CD14-positive monocyte (primary cell): ENCODE data around the gene SKA1. TPM values are rescaled to one million over a fixed set of nuclear protein-coding genes. Genes with fewer than 3 reads are reported as not detected.

ENCODE experiments used
- DNase-seq, 3 donors: peaks; one replicate each; pipeline ENCODE4 v3.0.0-alpha.2; 2011 to 2022
- H2AFZ ChIP-seq: 2 replicates; pipeline ENCODE4 v1.6.0; 2012; ENCODE audit warnings: mild to moderate bottlenecking, low read depth, low read length, inconsistent platforms; ENCODE audit not compliant: insufficient read depth, poor library complexity, severe bottlenecking
- H3K27ac ChIP-seq, 2 donors: 1 replicate in 1 of 2; 2 replicates in 1 of 2; pipeline ENCODE4 v1.5.1; 2012 to 2013; ENCODE audit warnings: low read length in 2 of 2, control low read depth in 1 of 2, inconsistent platforms in 1 of 2, low read depth in 1 of 2, mild to moderate bottlenecking in 1 of 2
- H3K27me3 ChIP-seq, 2 donors: one replicate each; pipeline versions ENCODE4 v1.6.0 to v1.6.1; 2011 to 2013; ENCODE audit warnings: low read length in 2 of 2; ENCODE audit not compliant: control insufficient read depth in 2 of 2, insufficient read depth in 2 of 2
- H3K36me3 ChIP-seq, 2 donors: replicated peaks in 1 of 2; 1 replicate in 1 of 2; 2 replicates in 1 of 2; pipeline versions ENCODE4 v1.5.1 to v1.6.1; 2012 to 2013; ENCODE audit warnings: low read length in 2 of 2, control low read depth in 1 of 2, inconsistent platforms in 1 of 2, mild to moderate bottlenecking in 1 of 2; ENCODE audit not compliant: insufficient read depth in 2 of 2, control insufficient read depth in 1 of 2
- H3K4me1 ChIP-seq, 2 donors: 1 replicate in 1 of 2; 2 replicates in 1 of 2; pipeline versions ENCODE4 v1.5.1 to v1.6.1; 2012 to 2013; ENCODE audit warnings: low read length in 2 of 2, control low read depth in 1 of 2, inconsistent platforms in 1 of 2, mild to moderate bottlenecking in 1 of 2, moderate library complexity in 1 of 2; ENCODE audit not compliant: insufficient read depth in 2 of 2, control insufficient read depth in 1 of 2
- H3K4me2 ChIP-seq: replicated peaks from 2 replicates; pipeline ENCODE3; 2012; ENCODE audit warnings: low read length, moderate library complexity, mild to moderate bottlenecking; ENCODE audit not compliant: poor library complexity, severe bottlenecking; ENCODE audit errors: extremely low read depth
- H3K4me3 ChIP-seq, 3 experiments: fragments of 200-600 bp in 1 of 3; sonication (generic) in 1 of 3; replicated peaks in 1 of 3; 1 replicate in 2 of 3; 2 replicates in 1 of 3; pipeline ENCODE4 v1.5.1; 2011 to 2013; ENCODE audit warnings: low read length in 3 of 3, mild to moderate bottlenecking in 3 of 3, control low read depth in 2 of 3, low read depth in 2 of 3, inconsistent platforms in 1 of 3, moderate library complexity in 1 of 3
- H3K79me2 ChIP-seq: 2 replicates; pipeline ENCODE4 v1.6.0; 2012; ENCODE audit warnings: mild to moderate bottlenecking, control low read depth, inconsistent platforms, low read length, moderate library complexity; ENCODE audit not compliant: insufficient read depth
- H3K9ac ChIP-seq: 2 replicates; pipeline ENCODE4 v1.6.0; 2017; ENCODE audit warnings: low read length, mild to moderate bottlenecking; ENCODE audit not compliant: insufficient read depth, poor library complexity, severe bottlenecking
- H3K9me3 ChIP-seq, 2 donors: replicated peaks in 1 of 2; 1 replicate in 1 of 2; 2 replicates in 1 of 2; pipeline versions ENCODE4 v1.5.1 to v1.6.1; 2012 to 2013; ENCODE audit warnings: low read length in 2 of 2, control low read depth in 1 of 2; ENCODE audit not compliant: control insufficient read depth in 1 of 2, insufficient read depth in 1 of 2
- H4K20me1 ChIP-seq: 2 replicates; pipeline ENCODE4 v1.6.0; 2012; ENCODE audit warnings: mild to moderate bottlenecking, low read length, control low read depth, moderate library complexity; ENCODE audit not compliant: insufficient read depth
- H3K27ac Mint-ChIP-seq, 7 donors: one replicate each; pipeline ENCODE4 v1.8.0; 2020; ENCODE audit warnings: mild to moderate bottlenecking in 7 of 7, mixed read lengths in 7 of 7, moderate library complexity in 6 of 7, inconsistent platforms in 2 of 7
- H3K27me3 Mint-ChIP-seq, 3 donors: one replicate each; pipeline ENCODE4 v1.8.0; 2021 to 2022; ENCODE audit warnings: low read depth in 3 of 3, mild to moderate bottlenecking in 3 of 3, mixed read lengths in 3 of 3, moderate library complexity in 3 of 3, inconsistent platforms in 1 of 3
- H3K36me3 Mint-ChIP-seq, 2 donors: one replicate each; pipeline ENCODE4 v1.8.0; 2020; ENCODE audit warnings: mixed read lengths in 2 of 2, inconsistent platforms in 1 of 2, mild to moderate bottlenecking in 1 of 2
- H3K4me1 Mint-ChIP-seq: one replicate; pipeline ENCODE4 v1.8.0; 2020; ENCODE audit warnings: mild to moderate bottlenecking, mixed read lengths
- H3K4me3 Mint-ChIP-seq, 2 donors: one replicate each; pipeline ENCODE4 v1.8.0; 2020; ENCODE audit warnings: mild to moderate bottlenecking in 2 of 2, mixed read lengths in 2 of 2, moderate library complexity in 1 of 2
- H3K9me3 Mint-ChIP-seq, 7 donors: one replicate each; pipeline ENCODE4 v1.8.0; 2020 to 2022; ENCODE audit warnings: mixed read lengths in 7 of 7, mild to moderate bottlenecking in 6 of 7, moderate library complexity in 6 of 7, inconsistent platforms in 2 of 7
- WGBS: methylation state at CpG from one replicate; pipeline ENCODE4 v1.1.5; 2013; ENCODE audit warnings: missing lambda C conversion rate; ENCODE audit not compliant: insufficient coverage; 5-methylcytosine and 5-hydroxymethylcytosine counted together
- intact Hi-C, 2 donors: fragments of 100-400 bp; cut with micrococcal nuclease; formaldehyde crosslinking; loops; one replicate each; pipeline versions ENCODE4 v1.15.0 to v1.15.1; 2023
- polyA plus RNA-seq, 3 donors: library from polyadenylated mRNA; depleted of rRNA in 1 of 3; unstranded in 2 of 3; stranded (reverse) in 1 of 3; fragments of 300-500 nt in 2 of 3; fragments of >200 nt in 1 of 3; fragmentation: Illumina TruSeq in 2 of 3; gene quantifications; 1 replicate in 2 of 3; 2 replicates in 1 of 3; pipeline ENCODE4 v1.2.3, GENCODE V29; 2012 to 2021
- TF ChIP-seq, protein P1 (sequence below): fragments of 200-600 bp; IDR thresholded peaks from one replicate; pipeline ENCODE4 v1.8.0; 2022; ENCODE audit warnings: antibody characterized with exemption, mild to moderate bottlenecking

Gene SKA1
- polyA plus RNA-seq, 3 donors: 0.17 TPM; not detected in 2

DNA sequence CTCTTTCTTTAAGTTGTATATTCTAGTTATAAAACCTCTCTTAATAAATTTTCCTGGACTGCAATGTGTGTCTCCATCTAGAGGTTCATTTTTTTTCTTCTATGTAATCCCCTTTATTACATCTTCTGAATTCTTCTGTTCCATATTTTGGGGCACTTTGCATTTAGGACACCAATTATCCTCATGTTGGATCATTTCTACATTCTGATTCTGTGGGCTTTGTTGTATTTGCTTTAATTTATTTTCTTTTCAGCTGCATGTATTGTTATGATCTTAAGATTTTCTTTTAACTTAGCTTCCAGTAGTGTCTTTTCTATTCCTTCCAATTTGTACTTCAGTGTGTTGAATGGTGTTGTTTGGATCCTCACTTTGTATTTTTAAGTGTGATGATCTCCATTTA, 5.2 kb upstream of the SKA1 start:
- H3K27ac ChIP-seq: no peak overlapping the region
- intact Hi-C loops: loop anchor here in 1 of 2 donors (10.0 kb wide), 1 partner anchor 885 kb away; the partner anchor contains the start of gene C18orf32
- Mint-ChIP-seq H3K27me3 (peaks cover 3 to 11% (median 6%) of the 10 kb centered on the region in 3 donors), H3K4me3 (no peak overlapping the region), H3K4me1 (peaks cover 5% of the 10 kb centered on the region), H3K36me3 (no peaks in the 10 kb centered on the region), H3K27ac (no peak overlapping the region), H3K9me3 (peaks cover 20 to 46% (median 33%) of the 10 kb centered on the region in 7 donors)
- no peak overlapping the region for H2AFZ ChIP-seq
- H3K4me2 ChIP-seq: no peak overlapping the region
- peaks cover 0 to 4% of the 10 kb centered on the region in 2 donors for H3K27me3 ChIP-seq
- no peak for DNase-seq
- H3K9ac ChIP-seq: no peak overlapping the region
- H3K4me1 ChIP-seq: peaks cover 5 to 7% of the 10 kb centered on the region in 2 donors
- no peaks in the 10 kb centered on the region for H4K20me1 ChIP-seq
- TF ChIP-seq, protein P1, sequence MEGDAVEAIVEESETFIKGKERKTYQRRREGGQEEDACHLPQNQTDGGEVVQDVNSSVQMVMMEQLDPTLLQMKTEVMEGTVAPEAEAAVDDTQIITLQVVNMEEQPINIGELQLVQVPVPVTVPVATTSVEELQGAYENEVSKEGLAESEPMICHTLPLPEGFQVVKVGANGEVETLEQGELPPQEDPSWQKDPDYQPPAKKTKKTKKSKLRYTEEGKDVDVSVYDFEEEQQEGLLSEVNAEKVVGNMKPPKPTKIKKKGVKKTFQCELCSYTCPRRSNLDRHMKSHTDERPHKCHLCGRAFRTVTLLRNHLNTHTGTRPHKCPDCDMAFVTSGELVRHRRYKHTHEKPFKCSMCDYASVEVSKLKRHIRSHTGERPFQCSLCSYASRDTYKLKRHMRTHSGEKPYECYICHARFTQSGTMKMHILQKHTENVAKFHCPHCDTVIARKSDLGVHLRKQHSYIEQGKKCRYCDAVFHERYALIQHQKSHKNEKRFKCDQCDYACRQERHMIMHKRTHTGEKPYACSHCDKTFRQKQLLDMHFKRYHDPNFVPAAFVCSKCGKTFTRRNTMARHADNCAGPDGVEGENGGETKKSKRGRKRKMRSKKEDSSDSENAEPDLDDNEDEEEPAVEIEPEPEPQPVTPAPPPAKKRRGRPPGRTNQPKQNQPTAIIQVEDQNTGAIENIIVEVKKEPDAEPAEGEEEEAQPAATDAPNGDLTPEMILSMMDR: no peak
- H3K4me3 ChIP-seq: no peak overlapping the region
- no peaks in the 10 kb centered on the region for H3K79me2 ChIP-seq
- peaks cover 9 to 16% of the 10 kb centered on the region in 2 donors for H3K9me3 ChIP-seq
- no peaks in the 10 kb centered on the region for H3K36me3 ChIP-seq

DNA sequence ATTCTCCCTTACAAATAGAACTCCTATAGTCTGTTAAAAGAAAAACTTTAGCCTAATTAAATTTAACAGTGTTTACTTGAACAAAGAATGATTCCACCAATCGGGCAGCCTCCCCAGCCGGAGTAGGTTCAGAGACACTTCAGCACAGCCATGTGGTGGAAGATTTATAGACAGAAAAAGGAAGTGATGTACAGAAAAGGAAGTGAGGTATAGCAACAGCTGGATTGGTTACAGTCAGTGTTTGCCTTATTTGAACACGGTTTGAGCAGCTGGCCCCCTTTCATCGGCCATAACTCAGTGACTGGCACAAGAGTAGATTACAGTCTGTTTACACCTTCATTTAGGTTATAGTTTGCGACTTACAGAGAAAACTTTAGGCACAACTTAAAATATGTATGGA, 2.1 kb upstream of the SKA1 start:
- Histone ChIP-seq H3K4me3 (no peak overlapping the region), H3K4me1 (peaks cover 12 to 17% of the 10 kb centered on the region in 2 donors), H2AFZ (peak overlapping the region; percentile 59), H3K9me3 (peaks cover 9 to 16% of the 10 kb centered on the region in 2 donors), H3K27ac (no peak overlapping the region), H3K4me2 (no peak overlapping the region), H4K20me1 (no peaks in the 10 kb centered on the region), H3K27me3 (peaks cover 0 to 4% of the 10 kb centered on the region in 2 donors), H3K9ac (no peak overlapping the region), H3K36me3 (peaks cover 0 to 5% of the 10 kb centered on the region in 2 donors), H3K79me2 (peaks cover 27% of the 10 kb centered on the region)
- intact Hi-C loops: loop anchor here in 1 of 2 donors (10.0 kb wide), 1 partner anchor 888 kb away; the partner anchor contains the start of gene C18orf32
- Mint-ChIP-seq H3K9me3 (peaks cover 20 to 46% (median 33%) of the 10 kb centered on the region in 7 donors), H3K4me1 (peaks cover 12% of the 10 kb centered on the region), H3K36me3 (peaks cover 0 to 3% of the 10 kb centered on the region in 2 donors), H3K4me3 (no peak overlapping the region), H3K27me3 (peaks cover under 1 to 7% (median 3%) of the 10 kb centered on the region in 3 donors), H3K27ac (peak overlapping the region in 1 of 7 donors; percentile 74)
- DNase-seq: peak; percentile 1 to 16 (median 8)
- WGBS: 100% methylated on average over 2 of the region's 5 CpGs
- TF ChIP-seq, protein P1: no peak
